Activated CD4-positive, alpha-beta memory T cell treated with anti-CD3 and anti-CD28 coated beads for 36 hours (primary cell): ENCODE measurements around the gene COL3A1. TPM values are rescaled to one million over a fixed set of nuclear protein-coding genes. Genes with fewer than 3 reads are reported as not detected.

ENCODE experiments used
- CTCF ChIA-PET: fragments of 350-600 bp; sonication (Branson Sonifier 250); formaldehyde crosslinking; loops from one replicate; lab custom pipeline; 2021; ENCODE audit warnings: antibody characterized with exemption, inconsistent platforms; lab: Charles Lee
- POLR2A ChIA-PET: fragments of 350-600 bp; sonication (Branson Sonifier 250); formaldehyde crosslinking; loops from one replicate; lab custom pipeline; 2021; ENCODE audit warnings: antibody characterized with exemption; lab: Charles Lee
- DNase-seq: peaks from one replicate; pipeline ENCODE4 v3.0.0-alpha.2; 2020
- H3K27ac Mint-ChIP-seq: one replicate; pipeline ENCODE4 v1.8.0; 2021; ENCODE audit warnings: mixed read lengths
- H3K27me3 Mint-ChIP-seq: one replicate; pipeline ENCODE4 v1.8.0; 2021; ENCODE audit warnings: mixed read lengths
- H3K36me3 Mint-ChIP-seq: one replicate; pipeline ENCODE4 v1.8.0; 2021; ENCODE audit warnings: mixed read lengths
- H3K4me1 Mint-ChIP-seq: one replicate; pipeline ENCODE4 v1.8.0; 2021; ENCODE audit warnings: low read depth, mixed read lengths
- H3K4me3 Mint-ChIP-seq: one replicate; pipeline ENCODE4 v1.8.0; 2021; ENCODE audit warnings: mild to moderate bottlenecking, mixed read lengths
- H3K9me3 Mint-ChIP-seq: one replicate; pipeline ENCODE4 v1.8.0; 2021; ENCODE audit warnings: mixed read lengths
- intact Hi-C: fragments of 100-400 bp; cut with micrococcal nuclease; formaldehyde crosslinking; loops from one replicate; pipeline ENCODE4 v1.15.1; 2023
- total RNA-seq, 2 experiments: library from RNA; stranded (reverse); gene quantifications; one replicate each; pipeline ENCODE4 v1.2.3, GENCODE V29; 2021

Gene COL3A1
- total RNA-seq, result not detected

GRCh38 chr2:188974164-188974563 lies at the start of gene COL3A1:
TSS of gene COL3A1 (plus strand) at chr2:188974373. CDS start at chr2:188974490, 117 bp downstream.
- DNase-seq, result no peak
- no peaks in the 10 kb centered on the region for H3K9me3 Mint-ChIP-seq
- CTCF ChIA-PET, result interaction anchor here (0.6 kb wide), 1 partner anchor 451 kb away, joined by 3 read pairs; no protein-coding TSS in a partner anchor
- no peak within 1 kb of the TSS for H3K4me3 Mint-ChIP-seq
- H3K27ac Mint-ChIP-seq, result no peak within 1 kb of the TSS
- H3K27me3 Mint-ChIP-seq, result peaks cover 4% of the 10 kb centered on the region
- intact Hi-C loops, result no loop called here
- H3K36me3 Mint-ChIP-seq, result no peaks in the 10 kb centered on the region
- H3K4me1 Mint-ChIP-seq, result peaks cover 9% of the 10 kb centered on the region
- POLR2A ChIA-PET, result no interaction called here

- CTCF ChIA-PET, result no interaction called here
- no peak overlapping the region for H3K27ac Mint-ChIP-seq
- no peaks in the 10 kb centered on the region for H3K27me3 Mint-ChIP-seq
- H3K4me1 Mint-ChIP-seq, result no peaks in the 10 kb centered on the region
- H3K36me3 Mint-ChIP-seq, result no peaks in the 10 kb centered on the region
- intact Hi-C loops, result no loop called here
- DNase-seq, result no peak
- POLR2A ChIA-PET, result no interaction called here
- H3K9me3 Mint-ChIP-seq, result peaks cover 16% of the 10 kb centered on the region
- H3K4me3 Mint-ChIP-seq, result no peak overlapping the region
These were observed 45.5 kb upstream of the COL3A1 start for GRCh38 chr2:188928643-188929042.

DNA sequence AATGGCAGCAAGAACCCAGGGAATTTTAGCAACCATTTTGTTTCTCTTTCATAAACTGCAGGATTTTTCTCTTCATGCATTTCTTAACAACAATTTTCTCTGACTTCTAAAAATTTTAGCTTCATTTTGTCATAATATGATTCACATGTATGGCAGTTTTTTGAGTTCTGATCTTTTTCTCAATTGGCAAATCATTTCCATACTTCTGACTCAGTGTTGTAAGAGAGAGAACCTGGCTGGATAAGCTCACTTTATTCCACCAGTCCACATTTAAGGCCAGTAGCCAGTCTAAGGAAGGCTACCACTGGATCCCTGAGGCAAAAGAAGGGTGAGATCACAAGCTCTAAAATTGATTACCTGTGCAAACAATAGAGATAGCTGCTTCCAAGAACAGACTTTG lies 42.8 kb upstream of the COL3A1 start:
- intact Hi-C loops, result no loop called here
- Mint-ChIP-seq H3K27me3 (no peaks in the 10 kb centered on the region), H3K36me3 (no peaks in the 10 kb centered on the region), H3K27ac (no peak overlapping the region), H3K9me3 (peaks cover 16% of the 10 kb centered on the region), H3K4me1 (no peaks in the 10 kb centered on the region), H3K4me3 (no peak overlapping the region)
- POLR2A ChIA-PET, result no interaction called here
- CTCF ChIA-PET, result no interaction called here
- DNase-seq, result no peak

- intact Hi-C loops, result no loop called here
- H3K9me3 Mint-ChIP-seq, result no peaks in the 10 kb centered on the region
- no peak overlapping the region for H3K27ac Mint-ChIP-seq
- no peak for DNase-seq
- ChIA-PET POLR2A (no interaction called here), CTCF (no interaction called here)
- no peaks in the 10 kb centered on the region for H3K27me3 Mint-ChIP-seq
- H3K36me3 Mint-ChIP-seq, result no peaks in the 10 kb centered on the region
- no peaks in the 10 kb centered on the region for H3K4me1 Mint-ChIP-seq
- H3K4me3 Mint-ChIP-seq, result no peak overlapping the region
These were observed 36.6 kb upstream of the COL3A1 start for GRCh38 chr2:188937228-188938220.

DNA sequence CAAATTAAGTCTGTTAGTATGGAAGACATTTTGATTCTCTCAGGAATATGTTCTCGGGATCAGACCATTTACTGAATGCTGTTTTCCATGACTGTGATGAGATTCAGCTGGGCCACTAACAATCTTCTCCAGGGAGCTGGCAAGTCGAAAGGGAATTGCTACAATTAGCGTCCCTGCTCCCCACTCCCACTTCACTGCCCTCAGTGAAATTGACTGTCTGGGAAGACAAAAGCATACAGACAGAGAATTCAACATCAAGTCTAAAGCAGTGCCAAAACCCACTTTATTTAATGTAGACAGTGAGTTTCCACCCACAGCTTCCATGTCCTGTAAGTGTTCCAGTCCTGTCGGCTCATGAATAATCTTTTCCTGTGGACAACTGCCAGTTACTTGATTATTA lies 34.0 kb upstream of the COL3A1 start:
- Mint-ChIP-seq H3K4me3 (no peak overlapping the region), H3K27ac (no peak overlapping the region), H3K9me3 (no peaks in the 10 kb centered on the region), H3K27me3 (no peaks in the 10 kb centered on the region), H3K36me3 (no peaks in the 10 kb centered on the region), H3K4me1 (no peaks in the 10 kb centered on the region)
- ChIA-PET POLR2A (no interaction called here), CTCF (no interaction called here)
- DNase-seq, result no peak
- intact Hi-C loops, result no loop called here

- intact Hi-C loops, result no loop called here
- Mint-ChIP-seq H3K27me3 (peaks cover 2% of the 10 kb centered on the region), H3K36me3 (no peaks in the 10 kb centered on the region), H3K27ac (no peak overlapping the region), H3K4me3 (no peak overlapping the region), H3K9me3 (no peaks in the 10 kb centered on the region), H3K4me1 (no peaks in the 10 kb centered on the region)
- CTCF ChIA-PET, result no interaction called here
- no peak for DNase-seq
- POLR2A ChIA-PET, result no interaction called here
These were observed 29.7 kb upstream of the COL3A1 start for GRCh38 chr2:188944442-188944841.

DNA sequence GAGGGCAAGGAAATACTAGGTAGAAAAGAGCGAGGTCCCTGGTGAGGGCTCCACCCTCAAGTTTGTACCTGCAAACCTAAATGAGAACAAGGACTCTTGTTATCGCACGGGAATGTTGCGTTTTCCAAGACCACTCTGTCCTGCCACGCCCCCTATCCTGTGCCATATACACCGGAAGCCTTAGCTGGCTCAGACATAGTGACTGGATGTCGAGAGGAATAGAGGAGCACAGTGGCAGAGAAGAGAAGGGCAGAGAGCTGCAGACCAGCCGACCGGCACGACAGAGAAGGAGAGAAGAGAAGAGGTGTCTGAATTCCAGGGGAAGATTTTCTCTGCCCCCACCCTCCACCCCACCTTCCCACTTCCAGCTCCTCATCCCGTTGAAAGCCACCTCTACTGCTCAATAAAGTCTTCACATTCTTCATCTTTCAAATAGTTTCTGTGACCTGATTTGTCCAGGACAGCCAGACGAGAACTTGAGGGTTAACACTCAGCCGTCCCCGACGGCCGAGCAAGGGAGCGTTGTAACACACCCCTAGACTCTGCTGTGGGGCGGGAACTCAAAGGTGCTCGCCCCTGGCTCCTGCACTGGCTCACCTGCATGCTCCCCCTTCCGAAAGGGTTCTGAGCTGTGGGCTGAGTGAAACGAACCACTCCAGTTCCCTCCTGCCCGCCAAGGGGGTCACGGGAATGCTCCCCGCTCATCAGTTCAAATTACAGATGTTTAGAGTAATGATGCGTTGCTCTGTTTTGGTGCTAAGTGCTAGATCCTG lies 24.9 kb upstream of the COL3A1 start:
- no peaks in the 10 kb centered on the region for H3K4me1 Mint-ChIP-seq
- intact Hi-C loops, result no loop called here
- ChIA-PET POLR2A (no interaction called here), CTCF (no interaction called here)
- H3K4me3 Mint-ChIP-seq, result no peak overlapping the region
- no peaks in the 10 kb centered on the region for H3K9me3 Mint-ChIP-seq
- no peaks in the 10 kb centered on the region for H3K36me3 Mint-ChIP-seq
- no peak for DNase-seq
- no peak overlapping the region for H3K27ac Mint-ChIP-seq
- peaks cover 2% of the 10 kb centered on the region for H3K27me3 Mint-ChIP-seq

- Mint-ChIP-seq H3K27me3 (peaks cover 2% of the 10 kb centered on the region), H3K27ac (no peak overlapping the region), H3K4me1 (peaks cover 4% of the 10 kb centered on the region), H3K36me3 (no peaks in the 10 kb centered on the region), H3K9me3 (no peaks in the 10 kb centered on the region), H3K4me3 (no peak overlapping the region)
- ChIA-PET CTCF (no interaction called here), POLR2A (no interaction called here)
- DNase-seq, result no peak
- intact Hi-C loops, result no loop called here
These were observed 21.3 kb upstream of the COL3A1 start for GRCh38 chr2:188952901-188953300.

- POLR2A ChIA-PET, result no interaction called here
- Mint-ChIP-seq H3K4me3 (no peak overlapping the region), H3K36me3 (no peaks in the 10 kb centered on the region), H3K9me3 (peaks cover 4% of the 10 kb centered on the region), H3K4me1 (peaks cover 4% of the 10 kb centered on the region), H3K27ac (no peak overlapping the region), H3K27me3 (no peaks in the 10 kb centered on the region)
- no peak for DNase-seq
- CTCF ChIA-PET, result no interaction called here
- intact Hi-C loops, result loop anchor here (1.0 kb wide), 1 partner anchor 23 kb away; no protein-coding TSS in a partner anchor
These were observed 17.9 kb upstream of the COL3A1 start for GRCh38 chr2:188956290-188956689.

DNA sequence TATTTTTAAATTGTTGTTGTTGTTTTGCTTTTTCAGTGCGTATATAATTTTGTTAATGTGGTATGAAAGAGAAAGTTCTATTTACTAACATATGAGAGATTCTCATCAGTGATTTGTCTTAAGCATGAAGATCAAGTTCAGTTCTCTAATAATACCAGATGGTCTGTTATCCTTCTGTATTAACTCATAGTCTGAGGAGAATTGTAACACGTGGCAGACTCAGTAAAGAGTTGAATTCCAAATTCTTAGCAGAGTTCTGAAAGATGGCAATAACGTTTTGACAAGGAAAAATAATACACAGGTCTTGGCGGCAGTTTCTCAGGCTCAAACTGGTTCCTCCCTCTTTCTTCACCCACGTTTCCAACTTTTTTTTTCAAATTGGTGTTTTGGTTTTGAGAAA lies 17.2 kb upstream of the COL3A1 start:
- Mint-ChIP-seq H3K36me3 (no peaks in the 10 kb centered on the region), H3K4me3 (no peak overlapping the region), H3K27ac (no peak overlapping the region), H3K27me3 (peaks cover 3% of the 10 kb centered on the region), H3K9me3 (peaks cover 4% of the 10 kb centered on the region), H3K4me1 (peaks cover 4% of the 10 kb centered on the region)
- intact Hi-C loops, result loop anchor here (1.0 kb wide), 1 partner anchor 22 kb away; no protein-coding TSS in a partner anchor
- no peak for DNase-seq
- CTCF ChIA-PET, result no interaction called here
- POLR2A ChIA-PET, result interaction anchor here (0.5 to 0.6 kb wide), 2 partner anchors 86 to 491 kb away, joined by 3 to 5 read pairs; no protein-coding TSS in a partner anchor

DNA sequence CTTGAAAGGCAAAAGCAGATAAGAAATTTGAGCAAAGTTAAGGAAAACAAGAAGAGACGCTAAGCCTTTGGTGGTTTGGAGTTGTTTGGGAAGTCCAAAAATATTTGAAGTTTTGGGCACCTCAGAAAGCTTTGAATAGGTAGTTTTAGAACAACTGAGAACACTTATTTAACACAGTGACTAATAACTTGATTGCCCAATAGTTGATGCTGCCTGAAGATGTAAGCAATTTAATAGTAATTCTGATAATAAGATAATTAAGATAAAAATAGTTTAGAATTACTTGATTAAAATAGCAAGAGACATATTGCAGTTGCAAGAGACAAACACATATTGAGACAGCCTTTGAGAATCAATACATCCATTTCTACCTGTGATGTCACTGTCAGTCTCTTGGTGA lies 16.5 kb upstream of the COL3A1 start:
- POLR2A ChIA-PET, result interaction anchor here (0.5 to 0.6 kb wide), 2 partner anchors 87 to 492 kb away, joined by 3 to 5 read pairs; no protein-coding TSS in a partner anchor
- Mint-ChIP-seq H3K27me3 (peaks cover 3% of the 10 kb centered on the region), H3K27ac (no peak overlapping the region), H3K9me3 (peaks cover 4% of the 10 kb centered on the region), H3K4me3 (no peak overlapping the region), H3K36me3 (no peaks in the 10 kb centered on the region), H3K4me1 (peaks cover 4% of the 10 kb centered on the region)
- CTCF ChIA-PET, result no interaction called here
- no peak for DNase-seq
- intact Hi-C loops, result no loop called here

- ChIA-PET POLR2A (no interaction called here), CTCF (no interaction called here)
- peaks cover 4% of the 10 kb centered on the region for H3K27me3 Mint-ChIP-seq
- no peak overlapping the region for H3K27ac Mint-ChIP-seq
- no peaks in the 10 kb centered on the region for H3K36me3 Mint-ChIP-seq
- H3K9me3 Mint-ChIP-seq, result peaks cover 4% of the 10 kb centered on the region
- intact Hi-C loops, result no loop called here
- no peak for DNase-seq
- no peak overlapping the region for H3K4me3 Mint-ChIP-seq
- H3K4me1 Mint-ChIP-seq, result no peaks in the 10 kb centered on the region
These were observed 10.4 kb upstream of the COL3A1 start for GRCh38 chr2:188963741-188964140.
